Erythroblast (primary cell): Measurements from ENCODE around the gene MAP3K20.

Experiments used
- GATA1 ChIP-seq: IDR thresholded peaks from 2 replicates; pipeline ENCODE4 v1.6.1; 2011; ENCODE audit warnings: low read depth, mild to moderate bottlenecking, control low read depth, low read length, moderate library complexity
- POLR2A ChIP-seq: IDR thresholded peaks from 2 replicates; pipeline ENCODE4 v1.6.1; 2011; ENCODE audit warnings: mild to moderate bottlenecking, low read length

DNA sequence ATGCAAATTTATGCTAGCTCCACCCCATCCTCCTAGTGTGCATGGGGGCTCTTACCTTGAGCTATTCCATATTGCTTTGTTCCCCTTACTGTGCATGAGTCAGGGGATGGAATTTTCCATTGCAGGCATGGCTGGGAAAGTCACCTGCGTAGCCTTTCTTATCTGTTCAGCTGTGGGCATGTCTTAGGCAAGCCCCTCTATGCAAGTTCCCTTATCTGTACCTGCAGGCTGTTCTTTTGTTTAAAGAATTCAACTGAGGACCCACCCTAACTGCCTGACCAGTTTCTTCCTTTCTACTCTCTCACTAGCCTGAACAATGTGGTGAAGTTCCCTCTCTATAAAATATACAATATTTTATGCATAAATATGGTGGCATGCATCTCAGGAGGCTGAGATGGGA is 224.8 kb downstream of the MAP3K20 start:
- TF ChIP-seq POLR2A = no peak
- no peak for TF ChIP-seq GATA1
